Measurements from ENCODE around the gene RORC.
"Not testable (repeated sequence)": the region's sequence is repeated elsewhere in the genome, so short reads cannot be mapped to it uniquely, and the experiment has no call there.

The RORC gene

DNA sequence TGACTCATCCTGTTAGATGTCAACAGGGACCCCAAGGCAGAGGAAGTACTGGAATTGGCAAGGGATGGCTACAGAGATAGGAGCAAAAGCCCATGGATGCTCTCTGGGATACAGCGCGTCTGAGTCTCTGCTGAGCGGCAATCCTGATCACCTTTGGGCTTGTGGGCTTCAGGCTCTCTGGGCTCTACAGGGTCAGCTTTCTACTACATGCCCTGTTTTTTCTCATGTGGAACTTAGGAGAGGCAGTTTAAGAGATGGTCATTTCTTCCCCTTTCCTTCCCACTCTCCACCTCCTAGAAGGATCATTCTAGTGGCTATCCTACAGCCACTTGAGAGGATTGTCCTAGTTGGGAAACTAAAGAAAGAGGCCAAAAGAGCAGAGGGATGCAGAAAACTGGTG, 27.7 kb downstream of the RORC start:
- DNase-seq, result no peak

- DNase-seq, result no peak
Measured at GRCh38 chr1:151803164-151803563, 28.4 kb downstream of the RORC start.

DNA sequence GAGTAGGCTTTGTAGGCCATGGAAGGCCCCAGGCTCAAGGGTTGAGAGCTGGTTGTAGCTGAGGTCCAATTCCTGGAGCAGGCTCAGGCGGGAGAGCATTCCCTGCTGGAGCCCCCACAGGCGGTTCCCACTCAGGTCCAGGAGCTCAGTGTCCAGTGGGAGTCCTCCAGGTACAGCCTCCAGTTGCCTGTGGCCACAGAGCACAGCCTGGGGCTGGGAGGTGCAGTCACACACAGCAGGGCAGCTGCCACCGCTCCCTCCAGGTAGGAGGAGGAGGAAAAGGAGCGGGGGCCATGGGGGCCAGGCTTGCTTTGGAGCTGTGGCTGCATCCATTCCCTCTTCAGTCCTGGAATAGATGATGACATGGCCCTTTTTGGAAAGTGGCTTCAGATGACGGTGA, 29.2 kb downstream of the RORC start:
- no peak for DNase-seq

- DNase-seq, result no peak
Measured at GRCh38 chr1:151801846-151802245, 29.8 kb downstream of the RORC start.

- no peak for DNase-seq
Measured at GRCh38 chr1:151801310-151801820, 30.2 kb downstream of the RORC start.

DNA sequence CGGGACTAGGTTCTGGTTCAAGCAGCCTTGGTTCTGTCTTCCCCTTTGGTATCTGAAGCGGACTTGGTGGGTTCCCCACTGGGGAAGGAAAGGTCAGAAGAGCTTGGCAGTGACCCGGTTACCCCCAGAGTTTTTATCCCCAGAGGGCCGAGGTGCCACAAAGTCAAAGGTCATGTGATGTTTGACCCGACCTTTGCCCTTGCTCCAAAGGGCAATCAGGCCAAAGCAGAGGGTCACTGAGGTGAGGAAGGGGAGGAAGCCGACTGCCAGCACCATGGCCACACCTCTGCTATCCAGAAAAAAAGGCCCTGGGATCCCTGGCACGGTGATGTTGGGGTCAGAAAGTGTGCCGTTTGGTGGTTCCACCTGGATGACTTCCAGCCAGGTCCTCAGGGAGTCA, 30.8 kb downstream of the RORC start:
- DNase-seq, result no peak

- no peak for DNase-seq
Measured at GRCh38 chr1:151799179-151800022, 32.2 kb downstream of the RORC start.

GRCh38 chr1:151798571-151798970, 33.0 kb downstream of the RORC start:
- no peak for DNase-seq

DNA sequence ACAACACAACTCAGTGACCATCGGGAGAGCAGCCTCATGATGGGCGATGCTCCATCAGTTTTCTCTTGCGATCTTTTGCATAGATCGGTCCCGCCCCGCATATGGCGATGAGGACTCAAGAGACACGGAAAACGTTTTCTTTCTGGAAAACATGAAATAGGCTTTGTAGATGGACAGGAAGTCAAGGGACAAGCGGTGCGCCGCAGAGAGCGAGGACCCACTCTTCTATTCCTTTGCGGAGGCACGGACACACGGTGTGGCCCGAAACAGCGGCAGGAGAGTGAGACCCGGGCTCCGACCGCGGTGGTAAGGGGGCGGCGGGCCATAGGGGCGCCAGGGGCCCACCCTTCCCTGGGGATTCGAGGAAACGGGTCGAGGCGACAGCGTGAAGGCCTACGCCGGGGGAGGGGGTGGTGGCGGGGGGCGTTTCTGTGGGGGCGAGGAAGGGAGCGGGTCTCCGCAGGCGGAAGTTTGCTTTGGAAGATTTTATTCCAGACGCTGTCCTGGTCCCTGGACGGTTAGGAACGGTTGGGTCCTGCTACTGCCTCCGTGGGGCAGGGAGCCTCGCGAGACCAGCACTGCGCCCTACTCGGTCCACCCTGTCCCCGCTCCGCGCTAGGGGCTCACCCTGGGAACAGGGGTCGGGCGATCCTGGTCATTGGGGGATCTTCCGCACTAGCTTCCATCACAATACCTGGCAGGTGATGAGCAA, 40.5 kb downstream of the RORC start:
- DNase-seq, result no peak

GRCh38 chr1:151790071-151790939, 41.3 kb downstream of the RORC start, which contains the start of gene TDRKH:
Gene TDRKH, minus strand, starts transcription at chr1:151790500. Its CDS starts 7,478 bp downstream, at chr1:151783022.
- DNase-seq, result peak; percentile 88 to 99

DNA sequence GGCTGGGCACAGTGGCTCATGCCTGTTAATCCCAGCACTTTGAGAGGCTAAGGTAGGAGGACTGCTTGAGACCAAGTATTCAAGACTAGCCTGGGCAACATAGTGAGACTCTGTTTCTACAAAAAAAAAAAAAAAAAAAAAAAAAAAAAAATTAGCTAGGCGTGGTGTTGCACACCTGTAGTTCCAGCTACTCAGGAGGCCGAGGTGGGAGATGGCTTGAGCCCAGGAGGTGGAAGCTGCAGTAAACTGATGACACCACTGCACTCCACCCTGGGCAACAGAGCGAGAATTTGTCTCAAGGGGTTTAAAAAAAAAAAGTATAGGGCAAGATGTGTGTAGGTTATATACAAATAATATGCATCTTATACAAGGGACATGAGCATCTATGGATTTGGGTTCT, 43.9 kb downstream of the RORC start:
- no peak for DNase-seq

- DNase-seq, result no peak
Measured at GRCh38 chr1:151783796-151784195, 47.8 kb downstream of the RORC start.

GRCh38 chr1:151782741-151783140, 48.9 kb downstream of the RORC start:
- DNase-seq, result no peak

GRCh38 chr1:151782026-151782425, 49.6 kb downstream of the RORC start:
- DNase-seq, result not testable (repeated sequence)

- DNase-seq, result not testable (repeated sequence)
Measured at GRCh38 chr1:151780736-151781135, 50.9 kb downstream of the RORC start.

- no peak for DNase-seq
Measured at GRCh38 chr1:151779852-151780251, 51.8 kb downstream of the RORC start.

DNA sequence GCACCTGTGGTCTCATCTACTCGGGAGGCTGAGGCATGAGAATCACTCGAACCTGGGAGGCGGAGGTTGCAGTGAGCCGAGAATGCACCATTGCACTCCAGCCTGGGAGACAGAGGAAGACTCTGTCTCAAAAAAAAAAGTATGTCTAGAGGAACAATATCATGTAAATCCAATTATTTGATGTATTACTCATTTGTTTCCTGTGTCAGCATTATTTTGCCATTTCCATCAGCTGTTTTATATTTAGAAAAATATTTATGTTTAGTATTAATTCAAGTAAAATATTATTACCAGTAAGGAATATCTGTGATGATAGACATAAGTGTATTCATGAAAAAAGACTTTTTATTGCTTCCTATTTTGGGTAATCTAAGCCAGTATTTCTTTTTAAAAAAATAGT, 54.3 kb downstream of the RORC start:
- no peak for DNase-seq

GRCh38 chr1:151776665-151777062, 54.9 kb downstream of the RORC start:
- DNase-seq, result no peak

- no peak for DNase-seq
Measured at GRCh38 chr1:151775894-151776664, 55.5 kb downstream of the RORC start.

DNA sequence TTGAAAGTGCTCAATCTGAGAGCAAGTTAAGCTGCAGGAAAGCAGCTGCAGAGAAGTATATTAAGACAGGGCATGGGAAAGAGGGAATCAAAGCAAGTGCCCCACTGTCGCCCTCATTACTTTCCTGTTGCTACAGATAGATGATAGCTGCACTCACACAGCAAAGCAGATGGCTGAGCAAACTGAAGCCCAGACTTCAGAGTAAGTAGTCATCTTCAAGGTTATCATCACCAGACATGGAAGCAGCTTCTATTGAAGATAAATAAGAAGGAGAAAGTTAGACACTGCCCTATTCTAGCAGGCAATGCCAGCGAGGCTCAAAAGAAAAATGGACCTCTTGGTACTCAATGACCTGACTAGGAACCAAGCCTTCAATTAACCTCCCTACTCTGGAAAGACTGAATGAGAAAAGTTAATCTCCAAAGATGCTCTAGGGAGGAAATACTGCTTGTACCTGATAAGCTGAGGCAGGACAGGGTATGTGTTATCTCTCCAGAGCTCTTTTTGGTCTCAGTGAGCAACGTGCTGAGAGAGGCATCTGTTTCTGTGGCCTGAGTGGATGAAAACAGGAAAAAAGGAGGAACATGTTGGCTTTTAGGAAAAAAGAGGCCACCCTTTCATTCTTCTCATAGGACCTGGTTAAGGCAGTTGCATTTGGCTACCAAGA, 57.2 kb downstream of the RORC start:
- DNase-seq, result no peak

DNA sequence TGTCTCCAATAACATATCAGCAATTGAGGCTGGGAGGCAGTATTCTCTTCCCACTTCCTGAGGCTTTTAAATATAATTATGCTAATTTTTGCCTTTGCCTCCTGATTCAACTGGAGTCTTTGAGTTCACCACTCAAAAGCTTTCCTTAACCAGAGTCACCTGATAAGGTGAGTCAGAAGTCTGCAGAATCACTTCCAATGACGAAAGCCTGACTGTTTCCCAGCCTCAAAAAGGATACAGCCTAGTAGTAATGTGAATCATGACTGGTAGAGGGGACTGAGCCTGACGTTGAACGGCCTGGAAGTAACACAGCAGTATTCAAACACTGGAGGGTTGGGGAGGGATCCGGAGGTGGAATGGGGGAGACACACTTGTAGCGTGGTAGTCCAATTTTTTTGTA, 57.9 kb downstream of the RORC start:
- no peak for DNase-seq

- not testable (repeated sequence) for DNase-seq
Measured at GRCh38 chr1:151769270-151769669, 62.3 kb downstream of the RORC start.
